LNCaP clone FGC (cell line): ENCODE measurements around the gene WDR41.

Source experiments
- DNase-seq: peaks from one replicate; pipeline ENCODE4 v3.0.0-alpha.2; 2011; ENCODE audit warnings: low read depth
- H3K4me3 ChIP-seq: 2 replicates; pipeline ENCODE4 v1.5.1; 2011; ENCODE audit warnings: mild to moderate bottlenecking, low read depth, low read length, control low read depth
- TF ChIP-seq, protein P1 (sequence below): IDR thresholded peaks from 2 replicates; pipeline ENCODE4 v1.5.1; 2012; ENCODE audit warnings: mild to moderate bottlenecking; ENCODE audit not compliant: control insufficient read depth, insufficient read depth; ENCODE audit errors: extremely low read depth

The WDR41 gene

DNA sequence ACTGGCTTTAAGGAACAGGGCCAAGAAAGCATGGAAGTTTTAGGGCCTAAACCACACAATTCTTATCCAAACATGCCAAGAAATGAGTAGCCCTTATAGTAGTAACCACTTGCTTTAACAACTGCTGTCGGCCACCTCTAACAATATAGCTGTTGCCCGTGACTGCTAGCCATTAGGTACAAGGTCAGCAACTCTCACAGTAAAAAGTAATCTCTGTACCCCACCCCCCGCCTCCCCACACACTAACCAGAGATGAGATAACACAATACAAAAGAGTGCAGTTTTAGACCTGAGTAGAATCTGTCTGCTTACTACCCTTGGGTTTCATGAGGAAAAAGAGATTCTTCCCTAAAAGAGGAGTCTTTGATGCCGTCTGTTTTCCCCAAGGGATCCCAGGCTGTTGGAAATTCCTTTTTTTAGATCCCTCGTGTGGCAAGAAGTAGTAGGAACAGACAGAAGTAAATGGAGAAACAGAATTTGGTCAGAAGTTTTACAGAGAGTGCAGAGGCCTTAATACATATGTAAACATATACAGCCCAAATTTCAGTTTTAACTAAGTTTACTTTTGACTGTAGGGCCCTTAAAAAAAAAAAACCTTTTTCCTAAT, 94.3 kb downstream of the WDR41 start:
- H3K4me3 ChIP-seq: no peak overlapping the region
- TF ChIP-seq, protein P1, sequence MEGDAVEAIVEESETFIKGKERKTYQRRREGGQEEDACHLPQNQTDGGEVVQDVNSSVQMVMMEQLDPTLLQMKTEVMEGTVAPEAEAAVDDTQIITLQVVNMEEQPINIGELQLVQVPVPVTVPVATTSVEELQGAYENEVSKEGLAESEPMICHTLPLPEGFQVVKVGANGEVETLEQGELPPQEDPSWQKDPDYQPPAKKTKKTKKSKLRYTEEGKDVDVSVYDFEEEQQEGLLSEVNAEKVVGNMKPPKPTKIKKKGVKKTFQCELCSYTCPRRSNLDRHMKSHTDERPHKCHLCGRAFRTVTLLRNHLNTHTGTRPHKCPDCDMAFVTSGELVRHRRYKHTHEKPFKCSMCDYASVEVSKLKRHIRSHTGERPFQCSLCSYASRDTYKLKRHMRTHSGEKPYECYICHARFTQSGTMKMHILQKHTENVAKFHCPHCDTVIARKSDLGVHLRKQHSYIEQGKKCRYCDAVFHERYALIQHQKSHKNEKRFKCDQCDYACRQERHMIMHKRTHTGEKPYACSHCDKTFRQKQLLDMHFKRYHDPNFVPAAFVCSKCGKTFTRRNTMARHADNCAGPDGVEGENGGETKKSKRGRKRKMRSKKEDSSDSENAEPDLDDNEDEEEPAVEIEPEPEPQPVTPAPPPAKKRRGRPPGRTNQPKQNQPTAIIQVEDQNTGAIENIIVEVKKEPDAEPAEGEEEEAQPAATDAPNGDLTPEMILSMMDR: no peak
- DNase-seq: no peak

DNA sequence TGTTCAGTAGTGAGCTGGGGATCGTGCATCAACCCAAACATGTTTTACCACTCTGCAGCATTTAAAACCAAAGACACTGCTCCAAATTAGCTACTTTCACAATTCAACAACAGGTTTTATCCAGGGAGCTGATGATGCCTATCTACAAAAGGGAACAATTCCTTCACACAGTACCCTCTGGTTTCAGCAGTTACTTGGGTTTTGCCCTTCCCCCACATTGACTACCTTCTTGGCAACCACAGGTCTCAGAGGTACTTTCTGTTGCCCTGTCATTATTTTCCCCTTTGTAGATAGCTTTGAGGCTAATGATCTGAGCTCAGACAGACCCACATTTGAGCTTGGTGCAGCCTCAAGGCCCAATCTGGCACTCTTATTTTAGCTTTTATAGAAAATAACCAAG, 96.1 kb downstream of the WDR41 start:
- TF ChIP-seq, protein P1: no peak
- no peak for DNase-seq

DNA sequence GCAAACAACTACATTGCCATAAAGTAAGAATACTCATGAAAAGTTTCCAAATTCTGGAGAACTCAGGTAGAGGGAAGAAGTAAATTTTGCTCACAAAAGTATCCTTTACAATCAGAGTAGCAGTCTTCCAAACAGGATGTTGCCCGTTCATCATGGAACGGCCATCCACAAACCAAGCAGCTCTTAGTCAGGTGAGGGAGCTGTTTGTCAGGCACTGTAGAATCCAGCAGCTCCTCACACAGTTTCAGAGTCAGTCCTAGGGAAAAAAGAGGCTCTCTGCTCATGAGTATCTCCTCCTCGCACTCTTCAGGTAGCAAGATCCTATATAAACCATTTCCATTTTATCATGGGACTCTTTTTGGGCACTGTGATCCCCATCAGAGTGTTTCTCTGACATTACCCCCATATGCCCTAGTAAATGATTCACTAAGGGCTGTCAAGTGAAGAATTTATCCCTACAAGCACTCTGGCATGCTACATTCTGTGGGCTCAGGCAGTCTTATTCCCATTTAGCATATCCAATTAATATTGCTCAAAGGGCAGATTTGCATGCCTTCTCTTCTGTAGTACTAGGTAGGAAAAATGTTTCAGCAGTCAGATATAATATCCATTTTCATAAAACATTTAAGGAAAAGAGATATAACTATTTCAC, 97.9 kb downstream of the WDR41 start:
- DNase-seq: no peak
- H3K4me3 ChIP-seq: no peak overlapping the region
- TF ChIP-seq, protein P1: no peak

More for the DNA sequence above, 96.1 kb downstream of the WDR41 start:
- H3K4me3 ChIP-seq: no peak overlapping the region

DNA sequence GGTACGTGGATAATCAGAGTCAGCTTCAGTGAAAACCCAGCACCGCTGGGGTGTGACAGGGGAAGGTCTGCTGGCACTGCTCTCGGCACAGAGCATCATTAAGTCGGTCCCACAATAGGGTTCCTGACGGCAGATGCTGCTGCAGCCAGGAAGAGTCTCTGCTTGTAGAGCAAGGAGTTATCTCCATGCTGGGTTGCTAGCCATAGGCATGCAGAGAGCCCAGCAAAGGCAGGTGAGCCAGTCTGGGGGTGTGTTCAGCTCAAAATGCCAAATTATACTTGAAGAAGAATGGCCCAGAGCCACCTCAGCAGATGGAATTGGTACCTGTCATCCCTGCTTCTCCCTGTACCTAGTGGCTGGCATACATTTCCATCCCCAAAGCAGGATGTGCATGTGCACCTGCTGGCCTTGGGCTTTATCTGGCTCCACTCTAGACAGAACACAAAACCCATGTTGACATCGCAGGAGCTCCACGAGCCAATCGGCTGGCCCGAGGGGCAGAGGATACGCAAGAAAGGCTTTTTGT, 100.8 kb downstream of the WDR41 start:
- H3K4me3 ChIP-seq: no peak overlapping the region
- TF ChIP-seq, protein P1: no peak
- no peak for DNase-seq

DNA sequence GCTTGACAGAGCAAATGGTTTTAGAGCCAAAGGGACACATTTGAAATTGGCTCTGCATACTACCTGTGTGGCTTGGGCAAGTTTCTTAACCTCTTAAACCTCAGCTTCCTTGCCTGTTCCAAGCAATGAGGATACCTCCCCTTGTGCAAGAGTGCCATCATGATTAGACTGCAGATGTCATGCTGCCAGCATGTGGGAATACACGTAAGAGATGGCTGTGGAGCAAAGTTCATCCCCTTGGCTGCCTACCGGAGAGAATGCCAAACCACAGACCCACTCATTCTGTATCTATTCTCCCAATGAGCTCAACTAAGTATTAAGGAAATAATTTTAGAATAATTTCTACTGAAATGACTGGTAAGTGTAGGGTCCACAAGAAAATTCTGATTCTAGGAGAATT, 101.3 kb downstream of the WDR41 start:
- no peak for DNase-seq
- H3K4me3 ChIP-seq: no peak overlapping the region
- TF ChIP-seq, protein P1: no peak

DNA sequence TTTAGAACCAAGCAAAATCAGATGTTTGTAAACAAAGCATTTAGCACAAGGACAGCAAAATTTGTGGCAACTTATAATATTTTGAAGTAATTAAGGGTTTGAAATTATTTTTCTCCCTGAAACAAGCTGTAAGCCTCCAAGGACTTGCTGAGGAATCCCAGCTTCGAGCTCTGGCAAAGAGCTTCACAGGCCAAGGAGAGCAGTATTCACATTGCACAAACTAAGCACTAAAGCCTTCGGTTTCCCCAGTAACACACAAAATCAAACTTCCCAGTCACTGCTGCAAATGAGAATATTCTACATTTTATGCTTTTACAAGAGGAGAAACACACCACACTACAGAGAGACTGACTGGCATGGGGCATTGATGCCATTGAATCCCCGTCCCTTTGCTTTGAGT, 101.9 kb downstream of the WDR41 start:
- TF ChIP-seq, protein P1: no peak
- no peak overlapping the region for H3K4me3 ChIP-seq
- DNase-seq: no peak
